Transverse colon (tissue), 4 donors: ENCODE results near the gene ZNF79.

Experiments used
- CTCF ChIP-seq, 5 experiments: fragments of 200-600 bp in 3 of 5; fragments of 450-650 bp in 2 of 5; sonication (generic) in 3 of 5; IDR thresholded peaks; 1 replicate in 2 of 5; 2 replicates in 3 of 5; pipeline ENCODE4 v1.5.1; 2016 to 2017; ENCODE audit warnings: antibody characterized with exemption in 5 of 5, inconsistent platforms in 3 of 5, mild to moderate bottlenecking in 2 of 5, moderate library complexity in 1 of 5
- POLR2A ChIP-seq: fragments of 450-650 bp; IDR thresholded peaks from one replicate; pipeline ENCODE4 v1.6.1; 2016; ENCODE audit warnings: antibody characterized with exemption, mild to moderate bottlenecking, moderate library complexity
- POLR2AphosphoS5 ChIP-seq, 3 donors: sonication (generic); formaldehyde crosslinking; IDR thresholded peaks; one replicate each; pipeline ENCODE4 v1.6.1; 2016; ENCODE audit warnings: antibody characterized with exemption in 3 of 3

- TF ChIP-seq CTCF (IDR thresholded peaks at IDR 0.05) (no peak), POLR2AphosphoS5 (IDR thresholded peaks at IDR 0.05) (peak; percentile 52 to 74 (median 56)), POLR2A (no peak)
These were observed 28.5 kb downstream of the ZNF79 start for GRCh38 chr9:127452691-127453090.
